HG03196 (cell line): ENCODE data around the gene SLC8A3.

Source experiments
- ATAC-seq: cut with Tn5 transposase; IDR thresholded peaks from one replicate; pipeline ENCODE4 v1.9.1; 2021; ENCODE audit not compliant: unreplicated experiment

The SLC8A3 gene

DNA sequence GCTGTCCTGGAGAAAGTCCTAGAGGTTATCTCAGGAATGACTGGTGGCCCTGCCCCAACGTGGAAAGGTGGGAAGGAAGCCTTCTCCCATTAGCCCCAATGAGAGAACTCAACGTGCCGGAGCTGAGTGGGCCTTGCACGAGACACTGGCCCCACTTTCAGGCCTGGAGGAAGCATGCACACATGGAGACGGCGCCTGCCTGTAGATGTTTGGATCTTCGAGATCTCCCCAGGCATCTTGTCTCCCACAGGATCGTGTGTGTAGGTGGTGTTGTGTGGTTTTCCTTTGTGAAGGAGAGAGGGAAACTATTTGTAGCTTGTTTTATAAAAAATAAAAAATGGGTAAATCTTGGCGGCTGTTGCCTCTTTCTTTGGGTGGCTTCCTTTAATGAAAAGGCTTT is 156.7 kb downstream of the SLC8A3 start:
- no peak for ATAC-seq

- ATAC-seq: no peak
These were observed 159.2 kb downstream of the SLC8A3 start for GRCh38 chr14:70029296-70030132.

DNA sequence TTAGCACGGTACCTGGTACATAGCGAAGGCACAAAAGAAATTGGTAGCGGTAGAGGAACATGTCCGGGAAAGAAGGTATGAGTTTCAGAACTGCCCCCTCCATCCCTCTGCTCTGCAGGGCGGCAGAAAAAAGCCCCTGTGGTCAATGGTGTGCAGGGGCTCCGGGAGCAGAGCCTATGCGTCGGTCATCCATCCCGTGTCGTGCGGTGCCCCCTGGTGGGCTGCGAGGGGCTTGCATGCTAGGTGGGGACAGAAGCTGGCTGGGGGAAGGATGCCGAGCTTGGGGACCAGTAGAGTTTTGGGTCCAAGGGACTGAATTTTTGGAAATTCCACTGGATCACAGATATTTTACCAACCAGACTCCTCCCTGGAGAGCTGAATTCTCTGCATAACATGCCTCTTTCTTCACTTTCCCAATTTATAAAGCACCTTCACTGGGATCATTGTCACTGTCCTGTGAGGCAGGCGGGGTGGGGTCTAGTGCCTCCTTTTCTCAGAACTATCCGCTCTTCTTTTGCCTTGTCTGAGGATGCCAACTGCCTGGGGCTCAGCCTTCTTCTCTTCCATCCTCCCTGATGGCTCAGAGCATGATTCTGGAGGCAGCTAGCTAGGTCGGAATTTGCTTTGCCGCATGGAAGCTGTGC is 160.8 kb downstream of the SLC8A3 start:
- no peak for ATAC-seq

DNA sequence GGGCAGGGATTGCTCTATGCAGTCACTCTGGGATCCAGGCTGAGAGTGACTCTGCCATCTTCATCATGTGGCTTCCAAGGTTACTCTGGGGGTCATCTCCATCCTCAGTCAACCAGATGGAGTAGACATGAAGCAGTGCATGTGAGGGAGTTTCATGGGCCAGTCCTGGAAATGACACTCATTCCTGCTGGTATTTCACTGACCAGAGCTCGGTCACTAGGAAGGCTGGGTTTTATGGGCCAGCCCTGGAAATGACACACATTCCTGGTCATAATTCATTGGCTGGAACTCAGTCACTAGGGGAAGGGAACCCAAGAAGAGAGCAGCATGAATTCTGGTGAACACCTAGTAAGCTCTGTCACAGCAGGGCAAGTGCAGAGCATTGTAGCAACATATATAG is 164.9 kb downstream of the SLC8A3 start:
- no peak for ATAC-seq

GRCh38 chr14:70022771-70023445 is 165.8 kb downstream of the SLC8A3 start:
- no peak for ATAC-seq

DNA sequence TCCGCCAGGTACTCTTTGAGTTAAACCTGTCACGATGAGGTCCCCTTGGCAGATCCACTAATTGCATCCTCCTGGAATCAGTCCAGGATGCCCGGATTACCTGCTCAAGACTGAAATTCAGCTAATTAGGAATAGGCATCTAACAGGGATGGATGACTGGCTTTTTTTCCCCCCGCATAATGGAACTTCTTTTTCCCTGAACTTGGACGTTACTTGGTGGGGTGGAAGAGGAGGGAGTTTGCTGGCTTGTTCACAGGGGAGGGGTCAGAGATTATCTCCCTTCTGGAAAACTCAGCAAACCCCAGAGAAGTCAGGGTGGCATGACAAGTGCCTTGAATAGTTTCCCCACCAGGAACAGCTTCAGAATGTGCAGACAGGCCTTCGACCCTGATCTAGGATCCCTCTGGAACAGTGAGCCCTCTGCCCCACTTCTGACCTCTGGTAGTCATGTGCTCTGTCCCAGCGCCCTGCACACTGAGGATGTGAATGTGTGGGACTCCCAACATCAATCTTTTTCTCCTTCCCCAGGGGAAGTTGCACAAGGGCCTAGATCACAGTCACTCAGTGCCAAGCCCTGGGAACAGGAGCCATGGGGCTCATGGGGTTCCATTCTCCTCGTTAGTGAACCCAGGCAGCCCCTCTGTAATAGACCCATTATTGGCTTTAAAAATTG is 167.1 kb downstream of the SLC8A3 start:
- ATAC-seq: no peak

GRCh38 chr14:70020352-70021170 is 168.2 kb downstream of the SLC8A3 start:
- no peak for ATAC-seq

GRCh38 chr14:70019695-70020094 is 169.1 kb downstream of the SLC8A3 start:
- no peak for ATAC-seq

DNA sequence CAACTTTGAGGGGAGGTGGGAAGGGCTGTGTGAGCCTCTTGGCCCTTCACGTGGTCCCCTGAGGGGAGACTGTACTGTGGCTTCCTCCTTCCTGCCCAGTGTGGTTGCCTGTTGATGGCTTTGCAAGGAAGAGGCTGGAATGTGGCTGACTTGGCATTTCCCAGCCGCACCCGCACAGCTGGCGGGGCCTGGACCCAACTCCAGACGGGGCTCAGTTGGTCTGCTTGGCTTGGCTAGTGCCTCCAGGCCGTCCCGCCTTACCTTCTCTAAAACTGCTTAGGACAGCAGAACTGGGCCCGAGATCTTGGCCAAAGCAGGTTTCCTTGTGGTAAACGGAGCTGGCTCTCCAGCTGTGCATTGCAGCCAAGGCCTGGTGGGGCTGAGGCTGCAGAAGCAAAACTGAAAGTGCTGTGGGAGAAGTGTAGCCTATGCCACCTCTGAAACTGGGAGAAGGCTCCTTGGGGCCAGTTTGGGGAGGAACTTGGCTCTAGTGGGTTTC is 170.0 kb downstream of the SLC8A3 start:
- peak; percentile 69 for ATAC-seq

GRCh38 chr14:70018230-70018629 is 170.5 kb downstream of the SLC8A3 start:
- ATAC-seq: no peak

DNA sequence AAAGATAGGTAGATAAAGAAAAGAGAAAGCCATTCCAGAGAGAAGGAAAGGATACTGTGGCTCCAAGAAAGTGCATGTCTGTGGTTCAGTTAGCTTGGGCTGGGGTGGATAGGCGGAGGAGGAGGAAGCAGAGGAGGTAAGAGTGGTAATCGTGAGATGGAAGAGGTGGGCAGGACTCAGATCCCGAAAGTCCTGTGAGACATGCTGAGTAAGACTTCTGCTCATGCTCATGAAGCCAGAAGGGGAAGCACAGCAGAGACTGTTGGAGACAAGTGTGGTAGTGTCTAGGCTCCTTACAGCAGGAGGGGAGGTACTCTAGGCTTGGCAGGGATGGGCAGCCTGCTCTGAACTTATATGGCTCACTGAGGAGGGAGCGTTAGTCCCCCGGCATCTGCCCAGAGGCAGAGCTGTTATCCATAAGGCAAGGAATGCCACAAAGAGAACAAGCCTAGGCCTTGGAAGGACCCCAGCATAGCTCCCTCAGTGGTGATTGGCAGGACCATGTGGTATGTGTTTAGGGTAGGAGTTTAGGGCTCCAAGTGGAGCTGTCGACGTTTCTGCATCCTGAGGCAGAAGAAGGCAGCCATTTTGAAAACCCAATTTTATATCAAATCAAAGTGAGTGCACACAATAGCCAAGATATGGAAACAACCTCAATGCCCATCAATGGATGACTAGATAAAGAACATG is 174.2 kb downstream of the SLC8A3 start:
- no peak for ATAC-seq

GRCh38 chr14:70013271-70013873 is 175.4 kb downstream of the SLC8A3 start:
- no peak for ATAC-seq

GRCh38 chr14:70011708-70012107 is 177.0 kb downstream of the SLC8A3 start:
- ATAC-seq: no peak

- no peak for ATAC-seq
These were observed 177.7 kb downstream of the SLC8A3 start for GRCh38 chr14:70011098-70011497.

DNA sequence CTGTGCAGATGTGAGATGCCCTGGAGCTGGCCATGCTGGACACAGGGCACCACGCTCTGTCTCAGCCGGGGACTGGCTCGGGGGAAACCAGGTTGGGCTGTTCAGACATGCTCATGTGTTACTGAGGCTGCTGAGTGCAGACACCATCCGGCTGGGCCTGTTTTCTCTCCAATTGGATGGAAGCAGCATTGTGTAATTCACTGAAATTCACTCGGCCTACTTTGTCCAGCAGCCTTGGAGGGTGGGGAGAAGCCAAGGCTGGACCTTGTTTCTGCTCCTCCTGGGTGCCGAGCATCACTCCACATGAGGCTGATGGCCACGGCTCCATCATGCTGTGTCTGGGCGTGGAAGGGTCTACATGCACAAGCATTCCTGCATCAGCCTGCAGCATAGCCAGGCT is 178.8 kb downstream of the SLC8A3 start:
- no peak for ATAC-seq

GRCh38 chr14:70008284-70009262 is 180.2 kb downstream of the SLC8A3 start:
- no peak for ATAC-seq

GRCh38 chr14:70006699-70007098 is 182.1 kb downstream of the SLC8A3 start:
- ATAC-seq: no peak

GRCh38 chr14:70005281-70005805 is 183.4 kb downstream of the SLC8A3 start:
- no peak for ATAC-seq
